ENCODE data around the gene TUBB2A.

GRCh38 chr6:3183066-3183465 is 25.7 kb upstream of the TUBB2A start:
- TF ChIP-seq NRF1 (IDR thresholded peaks at IDR 0.05; ENCODE audit: low read depth, low read length) (no peak), RBBP5 (IDR thresholded peaks at IDR 0.05; ENCODE audit: borderline replicate concordance, low read depth, low read length) (no peak), CHD2 (IDR thresholded peaks at IDR 0.05; ENCODE audit: low read length) (no peak), RAD21 (IDR thresholded peaks at IDR 0.05 in 1 of 2, conservative IDR thresholded peaks at IDR 0.05 in 1 of 2; ENCODE audit: low read depth in 2 of 2, low read length in 2 of 2) (no peak), POLR2AphosphoS5 (IDR thresholded peaks at IDR 0.05; ENCODE audit: low read depth, low read length) (no peak)
- TF ChIP-seq, protein P1, sequence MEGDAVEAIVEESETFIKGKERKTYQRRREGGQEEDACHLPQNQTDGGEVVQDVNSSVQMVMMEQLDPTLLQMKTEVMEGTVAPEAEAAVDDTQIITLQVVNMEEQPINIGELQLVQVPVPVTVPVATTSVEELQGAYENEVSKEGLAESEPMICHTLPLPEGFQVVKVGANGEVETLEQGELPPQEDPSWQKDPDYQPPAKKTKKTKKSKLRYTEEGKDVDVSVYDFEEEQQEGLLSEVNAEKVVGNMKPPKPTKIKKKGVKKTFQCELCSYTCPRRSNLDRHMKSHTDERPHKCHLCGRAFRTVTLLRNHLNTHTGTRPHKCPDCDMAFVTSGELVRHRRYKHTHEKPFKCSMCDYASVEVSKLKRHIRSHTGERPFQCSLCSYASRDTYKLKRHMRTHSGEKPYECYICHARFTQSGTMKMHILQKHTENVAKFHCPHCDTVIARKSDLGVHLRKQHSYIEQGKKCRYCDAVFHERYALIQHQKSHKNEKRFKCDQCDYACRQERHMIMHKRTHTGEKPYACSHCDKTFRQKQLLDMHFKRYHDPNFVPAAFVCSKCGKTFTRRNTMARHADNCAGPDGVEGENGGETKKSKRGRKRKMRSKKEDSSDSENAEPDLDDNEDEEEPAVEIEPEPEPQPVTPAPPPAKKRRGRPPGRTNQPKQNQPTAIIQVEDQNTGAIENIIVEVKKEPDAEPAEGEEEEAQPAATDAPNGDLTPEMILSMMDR (IDR thresholded peaks at IDR 0.05; ENCODE audit: control extremely low read depth in 1 of 3, insufficient read depth in 1 of 3, low read depth in 1 of 3, low read length in 3 of 3) = no peak
